Measurements from ENCODE around the gene SLC17A9.

Gene SLC17A9

DNA sequence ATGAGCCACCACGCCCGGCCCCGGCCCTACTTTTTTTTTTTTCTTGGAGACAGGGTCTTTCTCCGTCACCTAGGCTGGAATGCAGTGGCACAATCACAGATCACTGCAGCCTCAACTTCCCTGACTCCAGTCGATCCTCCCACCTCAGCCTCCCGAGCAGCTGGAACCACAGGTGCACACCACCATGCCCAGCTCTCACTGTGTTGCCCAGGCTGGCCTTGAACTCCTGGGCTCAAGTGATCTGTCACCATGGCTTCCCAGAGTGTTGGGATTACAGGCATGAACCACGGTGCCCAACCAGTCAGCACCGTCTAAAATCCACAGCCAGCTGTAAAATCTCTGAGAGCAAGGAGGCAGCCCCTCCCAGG lies 17.4 kb downstream of the SLC17A9 start:
- DNase-seq, result no peak

DNA sequence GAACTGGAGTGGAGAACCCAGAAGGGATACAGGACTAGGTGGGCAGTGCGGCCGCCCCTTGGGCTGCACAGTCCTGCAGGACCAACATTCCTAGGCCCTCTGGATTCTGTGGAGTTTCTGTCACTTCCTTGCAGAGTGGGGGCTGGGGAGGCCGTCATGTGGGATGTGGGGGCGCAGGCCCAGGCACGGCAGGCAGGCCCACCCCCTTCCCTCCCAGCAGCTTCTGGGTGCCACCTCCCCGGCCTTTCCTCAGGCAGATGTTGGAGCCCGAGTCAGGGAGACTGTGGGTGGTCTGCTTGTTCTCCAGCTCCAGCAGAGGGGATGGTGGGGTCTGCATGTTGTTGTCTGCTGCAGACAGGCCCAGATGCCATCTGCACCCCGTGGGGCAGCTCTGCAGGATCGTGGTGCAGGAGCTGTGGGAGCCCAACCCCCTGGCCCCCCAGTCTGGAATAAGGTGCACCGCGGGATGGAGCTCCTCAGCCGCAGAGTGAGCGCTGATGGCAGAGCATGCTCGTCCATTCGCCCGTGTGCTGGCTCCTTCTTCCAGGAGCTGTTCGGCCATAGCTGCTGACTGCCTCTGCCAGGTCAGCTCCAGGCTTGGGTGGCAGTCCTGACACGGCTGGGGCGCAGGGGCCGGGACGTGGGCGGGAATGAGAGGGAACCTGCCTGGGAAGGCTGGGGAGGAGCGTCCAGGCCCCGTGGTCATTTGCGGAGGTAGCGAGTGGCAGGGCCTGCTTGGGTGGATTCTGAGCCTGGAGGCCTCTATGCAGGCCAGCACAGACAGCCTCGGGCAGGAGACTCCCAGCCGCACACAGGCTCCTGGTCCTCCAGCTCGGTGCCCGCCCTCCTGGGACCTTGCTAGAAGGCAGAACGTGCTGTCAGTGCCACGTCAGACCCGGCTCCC lies 18.1 kb downstream of the SLC17A9 start:
- DNase-seq, result no peak

DNA sequence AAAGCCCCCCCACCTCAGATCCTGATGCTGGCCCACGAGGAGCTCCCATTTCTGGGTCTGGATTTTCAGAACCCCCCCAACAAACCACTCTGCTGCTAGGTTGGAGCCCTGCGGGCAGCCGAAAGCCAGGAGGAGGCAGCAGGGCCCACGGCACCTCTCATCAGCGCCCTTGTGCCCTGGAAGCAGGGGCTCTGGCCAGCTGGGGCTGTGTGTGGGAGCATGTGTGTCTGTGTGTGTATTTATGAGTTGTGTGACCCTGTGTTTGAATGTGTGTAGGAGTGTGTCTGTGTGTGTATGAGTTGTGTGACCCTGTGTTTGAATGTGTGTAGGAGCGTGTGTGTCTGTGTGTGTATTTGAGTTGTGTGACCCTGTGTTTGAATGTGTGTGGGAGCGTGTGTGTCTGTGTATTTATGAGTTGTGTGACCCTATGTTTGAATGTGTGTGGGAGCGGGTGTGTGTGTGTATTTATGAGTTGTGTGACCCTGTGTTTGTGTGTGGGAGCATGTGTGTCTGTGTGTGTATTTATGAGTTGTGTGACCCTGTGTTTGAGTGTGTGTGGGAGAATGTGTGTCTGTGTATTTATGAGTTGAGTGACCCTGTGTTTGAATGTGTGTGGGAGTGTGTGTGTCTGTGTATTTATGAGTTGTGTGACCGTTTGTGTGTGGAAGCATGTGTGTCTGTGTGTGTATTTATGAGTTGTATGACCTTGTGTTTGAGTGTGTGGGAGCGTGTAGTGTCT lies 18.9 kb downstream of the SLC17A9 start:
- DNase-seq, result no peak

DNA sequence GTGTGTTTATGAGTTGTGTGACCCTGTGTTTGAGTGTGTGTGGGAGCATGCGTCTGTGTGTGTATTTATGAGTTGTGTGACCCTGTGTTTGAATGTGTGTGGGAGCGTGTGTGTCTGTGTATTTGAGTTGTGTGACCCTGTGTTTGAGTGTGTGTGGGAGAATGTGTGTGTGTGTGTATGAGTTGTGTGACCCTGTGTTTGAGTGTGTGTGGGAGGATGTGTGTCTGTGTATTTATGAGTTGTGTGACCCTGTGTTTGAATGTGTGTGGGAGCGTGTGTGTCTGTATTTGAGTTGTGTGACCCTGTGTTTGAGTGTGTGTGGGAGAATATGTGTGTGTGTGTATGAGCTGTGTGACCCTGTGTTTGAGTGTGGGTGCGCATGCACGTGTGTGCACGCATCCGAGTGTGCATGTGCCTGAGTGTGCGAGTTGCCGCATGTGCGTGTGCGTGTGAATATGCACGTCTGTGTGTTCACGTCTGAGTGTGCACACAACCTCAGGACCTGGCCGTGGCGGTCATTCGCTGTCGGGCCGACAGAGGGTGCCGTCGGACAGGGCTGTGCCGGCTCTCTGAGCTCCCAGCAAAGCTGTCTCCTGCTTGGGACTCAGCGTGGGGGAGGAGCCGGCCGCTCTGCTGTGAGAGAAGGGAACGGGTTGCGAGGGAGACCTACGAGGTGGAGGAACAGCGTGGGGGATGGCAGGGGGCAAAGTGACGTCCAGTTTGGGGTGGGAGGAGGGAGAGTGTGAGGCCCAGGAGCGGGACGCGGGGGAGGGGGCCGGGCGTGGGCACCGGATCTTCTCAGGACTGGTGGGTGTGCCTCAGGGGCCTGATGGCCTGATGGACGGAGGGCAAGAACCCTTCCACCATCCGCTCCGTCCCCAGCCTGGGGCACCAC lies 19.7 kb downstream of the SLC17A9 start:
- peak; percentile 40 for DNase-seq

DNA sequence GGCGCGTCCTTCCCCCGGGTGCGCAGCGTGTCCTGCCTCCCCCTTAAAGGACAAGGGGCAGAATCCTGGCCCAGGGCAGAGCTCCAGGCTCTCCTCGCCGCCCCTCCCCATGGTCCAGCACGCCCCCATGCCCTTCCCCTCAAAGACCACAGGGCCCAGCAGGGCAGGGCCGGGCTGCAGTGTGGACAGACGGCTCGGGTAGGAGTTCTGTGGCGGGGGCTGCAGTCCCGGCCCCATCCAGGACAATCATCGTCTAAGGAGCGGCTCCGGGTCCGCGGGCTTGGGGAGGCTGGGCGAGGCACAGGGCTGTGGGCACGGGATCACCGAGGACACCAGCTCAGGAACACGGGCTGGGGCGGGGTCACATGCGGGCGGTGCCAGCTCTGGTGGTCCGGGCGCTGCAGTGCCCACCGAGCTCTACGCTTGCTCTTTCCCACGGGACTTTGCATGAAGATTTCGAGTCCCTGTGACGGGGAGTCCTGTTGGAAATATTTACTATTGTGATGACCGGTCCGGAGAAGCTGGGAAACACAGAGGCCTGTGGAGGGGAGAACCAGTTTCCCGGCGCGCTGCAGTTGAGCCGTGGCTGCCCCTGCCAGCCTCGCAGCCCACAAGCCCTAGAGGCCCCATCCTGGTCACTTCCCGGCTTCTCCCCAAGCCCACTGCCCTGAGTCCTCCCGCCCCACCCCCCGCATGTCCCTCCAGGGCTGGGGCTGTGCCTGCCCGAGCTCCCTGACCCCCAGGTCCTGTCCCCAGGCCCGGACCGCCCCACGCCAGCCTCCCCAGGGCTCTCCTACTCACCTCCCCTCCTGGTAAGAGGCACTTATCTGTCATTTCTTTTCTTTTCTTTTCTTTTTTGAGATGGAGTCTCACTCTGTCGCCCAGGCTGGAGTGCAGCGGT lies 20.6 kb downstream of the SLC17A9 start:
- no peak for DNase-seq

DNA sequence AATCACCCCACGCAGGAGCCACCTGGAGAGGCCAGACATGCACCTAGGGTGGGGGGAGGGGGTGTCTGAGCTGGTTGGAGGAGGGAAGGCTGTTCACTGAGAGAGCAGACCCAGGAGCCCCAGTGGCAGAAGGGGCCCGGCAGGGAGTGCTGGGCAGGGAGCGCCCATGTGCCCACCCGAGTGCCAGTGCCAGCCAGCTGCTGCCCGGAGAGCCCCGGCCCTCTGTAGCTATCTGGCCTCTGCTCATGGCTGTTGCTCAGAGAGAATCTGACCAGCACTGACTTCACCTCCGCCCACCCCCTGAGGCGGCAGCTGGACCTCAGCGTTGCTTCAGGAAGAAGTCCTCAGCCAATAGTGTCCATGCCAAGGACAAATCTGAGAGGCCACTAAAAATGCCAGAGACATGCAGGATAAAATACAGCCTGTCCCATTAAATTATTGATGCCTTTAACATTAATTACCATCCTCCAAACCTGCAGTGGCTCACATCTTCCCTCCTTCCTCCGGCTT lies 22.8 kb downstream of the SLC17A9 start:
- no peak for DNase-seq

DNA sequence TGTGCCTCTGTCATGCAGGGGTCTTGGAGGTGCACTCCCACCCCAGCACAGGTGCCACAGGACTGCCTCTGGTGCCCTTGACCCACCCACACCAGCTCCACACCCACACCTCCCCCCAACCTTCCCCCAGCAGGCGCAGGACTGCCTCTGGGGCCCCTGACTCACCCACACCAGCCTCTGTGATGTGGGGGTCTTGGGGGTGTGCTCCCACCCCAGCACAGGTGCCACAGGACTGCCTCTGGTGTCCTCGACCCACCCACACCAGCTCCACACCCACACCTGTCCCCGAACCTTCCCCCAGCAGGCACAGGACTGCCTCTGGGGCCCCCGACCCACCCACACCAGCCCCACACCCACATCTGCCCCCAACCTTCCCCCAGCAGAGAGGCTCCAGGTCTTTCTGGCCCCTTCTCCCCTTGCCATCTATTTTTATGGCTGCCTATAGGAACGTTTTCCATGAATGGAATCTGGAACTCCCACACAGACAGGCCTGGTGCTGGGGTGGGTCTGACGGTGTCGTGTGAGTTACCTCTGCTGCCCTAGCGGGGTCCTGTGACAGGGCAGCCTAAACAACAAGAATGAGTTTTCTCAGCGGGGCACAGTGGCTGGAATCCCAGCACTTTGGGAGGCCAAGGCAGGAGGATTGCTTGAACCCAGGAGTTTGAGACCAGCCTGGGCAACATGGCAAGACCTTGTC lies 23.5 kb downstream of the SLC17A9 start:
- no peak for DNase-seq

DNA sequence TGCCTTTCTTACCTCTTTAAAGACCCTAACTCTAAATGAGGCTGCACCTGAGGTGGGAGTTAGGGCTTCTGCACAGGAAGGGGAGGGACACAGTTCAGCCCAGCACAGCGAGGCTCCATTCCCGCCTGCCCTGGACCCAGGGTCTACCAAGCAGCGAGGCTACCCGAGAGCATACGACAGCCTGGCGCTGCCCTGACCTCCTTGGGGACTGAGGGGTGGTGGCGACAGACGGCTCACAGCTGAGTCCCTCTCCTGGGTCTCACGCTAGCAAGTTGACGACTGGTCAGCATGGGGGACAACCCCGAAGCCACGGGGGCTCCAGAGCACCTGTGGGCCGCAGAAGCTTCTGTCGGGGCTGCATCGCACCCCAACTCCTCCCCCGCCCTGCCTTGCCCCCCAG lies 24.4 kb downstream of the SLC17A9 start:
- DNase-seq, result no peak

DNA sequence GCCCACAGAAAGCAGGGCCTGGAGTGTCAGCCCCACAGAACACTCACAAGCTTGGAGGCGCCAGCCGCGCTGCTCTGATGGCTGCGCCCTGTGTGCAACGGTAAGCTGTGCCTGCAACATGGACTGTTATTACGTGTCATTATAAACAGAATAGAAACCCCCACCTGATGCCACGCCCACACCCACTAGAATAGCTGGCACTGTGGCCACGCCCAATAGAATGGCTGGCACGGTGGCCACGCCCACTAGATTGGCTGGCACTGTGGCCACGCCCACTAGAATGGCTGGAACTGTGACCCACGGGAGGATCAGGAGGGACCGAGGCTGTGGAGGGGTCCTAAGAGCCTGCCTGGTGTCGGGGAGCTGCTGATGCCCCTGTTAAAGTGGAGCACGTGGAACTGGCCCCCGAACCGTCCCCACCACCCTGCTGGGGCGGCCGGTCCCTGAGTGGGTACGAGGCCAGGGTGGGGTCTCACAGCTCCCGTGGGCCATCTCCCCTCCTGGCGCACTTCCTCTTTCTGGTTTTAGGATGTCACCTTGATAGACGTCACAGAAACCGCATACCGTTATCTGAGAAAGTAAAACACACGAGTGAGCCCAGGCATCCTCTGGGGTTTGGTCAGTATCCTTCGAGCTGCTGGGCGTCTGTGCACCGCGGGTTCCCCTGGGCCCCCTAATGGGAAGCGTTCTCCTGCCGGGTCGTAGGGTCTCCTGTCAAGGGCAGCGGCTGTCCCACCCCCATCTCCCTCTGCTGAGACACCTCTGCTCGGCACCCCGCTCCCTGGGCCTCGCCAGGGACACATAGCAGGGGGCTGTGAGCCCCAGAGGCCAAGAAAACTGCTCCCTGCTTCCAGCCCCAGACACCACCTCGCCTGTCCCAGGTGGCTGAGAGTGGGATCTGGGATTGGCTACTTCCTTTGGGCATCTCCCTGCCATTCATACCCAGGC lies 25.4 kb downstream of the SLC17A9 start:
- no peak for DNase-seq

DNA sequence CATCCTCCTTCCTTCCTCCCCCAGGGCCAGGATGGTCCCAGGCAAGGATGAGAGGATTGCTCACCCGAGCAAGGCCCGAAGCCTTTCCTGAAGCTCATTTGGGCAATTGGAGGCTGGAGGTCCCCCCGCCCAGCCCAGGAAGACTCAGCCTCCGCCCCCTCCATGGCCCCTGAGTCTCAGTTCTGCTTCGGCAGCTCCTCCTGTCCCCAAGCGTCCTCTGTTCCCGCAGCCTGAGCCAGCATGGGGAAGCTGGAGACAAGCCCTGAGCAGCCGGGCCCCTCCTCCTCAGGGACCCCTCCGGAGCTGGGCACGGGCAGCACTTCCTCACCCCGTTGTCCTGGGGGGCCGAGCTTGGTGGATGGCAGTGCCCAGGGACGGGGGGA lies 26.0 kb downstream of the SLC17A9 start:
- no peak for DNase-seq

DNA sequence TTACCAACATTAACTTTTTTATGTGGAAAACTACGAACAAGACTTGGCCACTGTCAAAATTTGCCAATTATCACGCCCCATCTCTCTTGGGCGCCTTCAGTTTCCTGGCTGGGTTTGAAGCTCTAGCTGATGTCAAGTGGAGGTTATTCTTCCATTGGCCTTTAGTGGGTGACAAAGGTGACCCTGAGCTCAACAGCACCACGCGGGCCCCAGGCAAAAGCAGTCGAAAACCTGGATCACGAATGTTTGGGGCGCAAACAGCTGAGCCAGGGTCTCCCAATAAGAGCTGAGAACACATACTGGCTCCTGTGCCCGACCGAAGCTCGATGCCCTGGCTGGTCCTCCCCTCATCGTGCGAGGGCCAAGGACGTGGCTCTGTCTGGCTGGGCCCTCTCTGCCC lies 26.8 kb downstream of the SLC17A9 start:
- DNase-seq, result no peak

DNA sequence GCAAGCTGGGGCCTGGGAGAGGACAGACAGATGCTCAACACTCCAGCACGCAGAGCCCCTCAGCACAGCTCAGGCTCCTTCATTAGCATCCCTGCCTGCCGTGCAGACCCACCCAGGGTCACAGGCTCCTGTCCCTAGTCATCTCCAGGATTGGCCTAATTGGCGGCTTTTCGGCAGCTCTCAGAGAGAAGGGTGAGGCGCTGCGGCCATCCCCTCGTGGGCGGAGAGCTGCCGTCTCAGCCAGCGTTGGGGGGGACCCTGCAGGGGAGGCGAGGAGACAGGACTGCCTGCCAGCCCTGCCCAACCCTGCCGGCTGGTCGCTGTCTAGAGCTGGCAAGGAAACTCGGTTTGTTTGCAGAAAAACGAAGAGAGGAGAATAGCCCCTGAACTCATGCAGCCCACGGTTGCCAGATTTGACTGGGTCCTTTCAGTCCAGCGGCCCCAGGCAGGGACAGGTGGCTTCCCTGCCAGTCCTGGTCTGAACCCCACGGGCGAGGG lies 27.4 kb downstream of the SLC17A9 start:
- no peak for DNase-seq

DNA sequence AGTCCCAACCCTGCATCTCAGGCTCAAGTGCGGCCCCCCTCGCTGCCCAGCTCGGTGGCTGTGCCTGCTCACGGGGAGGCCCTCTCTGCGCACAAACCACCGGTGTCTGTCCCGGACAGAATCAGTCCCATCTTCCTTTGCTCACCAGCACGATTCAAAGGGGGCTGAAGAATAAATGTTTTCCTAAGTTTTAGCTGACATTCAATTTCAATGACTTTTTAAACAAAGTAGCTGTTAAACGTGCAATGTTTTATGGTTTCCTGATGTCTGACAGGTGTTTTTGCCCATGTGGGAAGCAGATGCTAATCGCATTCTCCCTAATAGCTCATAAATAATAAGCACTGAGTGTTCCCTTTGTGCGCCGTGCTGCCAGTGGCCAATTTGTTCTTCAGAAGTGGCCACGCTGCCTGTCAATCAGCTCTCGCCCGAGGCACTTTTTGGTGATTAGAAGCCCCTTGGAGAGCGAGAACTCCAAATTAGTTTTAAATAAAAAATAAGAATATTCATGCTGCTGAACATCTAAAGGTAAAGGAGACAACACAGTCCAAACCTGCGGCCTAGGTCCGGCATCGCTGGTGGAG lies 28.0 kb downstream of the SLC17A9 start:
- no peak for DNase-seq

DNA sequence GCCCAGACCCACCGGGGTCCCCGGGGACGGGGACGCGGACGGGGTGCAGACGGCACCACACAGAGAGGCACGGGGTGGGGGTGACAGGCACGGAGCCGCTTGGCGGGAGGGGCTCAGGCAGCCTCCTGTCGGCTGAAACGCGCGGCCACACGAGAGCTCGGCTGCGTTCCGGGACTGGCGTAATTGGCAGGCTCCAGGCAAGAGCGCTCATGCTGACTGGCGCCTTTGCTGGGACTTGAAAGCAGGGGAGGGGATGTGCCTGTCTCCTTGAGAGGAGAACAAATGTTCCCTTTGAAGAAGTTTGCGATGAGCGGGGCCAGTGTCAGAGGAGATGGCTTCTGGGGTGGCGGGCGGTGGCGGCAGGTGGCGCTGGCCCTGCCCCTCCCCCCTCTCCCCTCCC lies 28.5 kb downstream of the SLC17A9 start:
- no peak for DNase-seq

DNA sequence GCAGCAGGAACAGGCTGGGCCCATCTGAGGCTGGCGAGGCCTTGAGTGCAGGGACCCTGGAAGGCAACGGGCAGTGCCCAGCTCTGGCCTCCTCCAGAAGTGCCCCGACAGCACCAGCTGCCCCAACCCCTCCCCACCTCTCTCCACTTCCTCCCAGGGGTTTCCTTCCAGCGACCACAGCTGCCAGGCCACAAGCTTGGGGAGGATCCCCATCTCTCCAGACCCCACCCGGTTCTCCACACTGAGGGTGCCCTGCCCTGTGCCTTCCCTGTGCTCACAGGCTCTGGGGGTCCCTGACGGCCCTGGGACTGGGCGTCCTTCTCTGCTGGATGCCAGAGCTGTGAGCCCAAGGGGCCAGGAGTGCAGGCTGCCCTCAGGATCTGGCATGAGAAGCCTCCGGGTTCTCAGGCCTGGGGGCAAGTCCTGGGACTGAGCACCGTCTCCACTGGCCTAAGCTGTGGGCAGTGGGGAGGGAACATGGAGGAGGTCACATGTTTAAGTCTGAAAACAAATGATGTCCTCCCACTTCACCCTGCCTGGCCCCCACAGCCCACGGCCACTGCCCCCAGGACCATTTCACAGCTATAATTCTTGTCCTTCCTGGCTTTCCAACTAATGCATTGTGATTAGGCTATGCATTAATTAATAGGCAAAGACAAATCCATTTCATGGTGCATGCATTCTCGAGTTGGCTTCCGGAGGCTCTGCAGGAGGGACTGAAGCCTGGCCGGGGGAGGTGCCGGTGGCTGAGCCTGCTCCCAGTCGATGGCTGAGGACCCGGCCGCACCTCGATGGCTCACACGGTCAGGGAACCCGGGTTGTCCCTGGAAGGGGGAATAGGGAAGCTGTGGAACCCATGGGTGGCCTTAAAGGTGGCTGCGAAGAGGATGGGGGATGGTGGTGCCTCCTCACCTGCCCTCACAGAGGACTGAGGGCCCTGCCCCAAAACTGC lies 29.9 kb downstream of the SLC17A9 start:
- DNase-seq, result no peak

DNA sequence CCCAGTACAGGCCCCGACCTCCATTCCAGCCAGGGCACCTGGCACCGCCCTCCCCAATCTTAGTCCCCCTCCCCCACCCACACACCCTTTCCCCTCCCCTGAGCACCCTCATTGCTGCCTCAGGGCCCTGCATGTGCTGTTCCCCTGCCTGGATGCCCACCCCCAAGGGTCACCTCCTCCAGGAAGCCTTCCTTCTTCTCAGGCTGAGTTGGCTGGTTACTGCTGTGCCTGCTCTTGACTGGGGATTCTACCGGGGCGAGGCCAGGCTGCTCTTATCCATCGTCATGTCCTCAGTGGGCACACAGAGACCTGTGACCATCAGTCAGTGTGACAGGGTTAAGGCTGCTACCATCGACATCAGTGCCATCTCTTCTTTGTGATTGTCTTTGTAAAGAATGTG lies 30.7 kb downstream of the SLC17A9 start:
- DNase-seq, result no peak

DNA sequence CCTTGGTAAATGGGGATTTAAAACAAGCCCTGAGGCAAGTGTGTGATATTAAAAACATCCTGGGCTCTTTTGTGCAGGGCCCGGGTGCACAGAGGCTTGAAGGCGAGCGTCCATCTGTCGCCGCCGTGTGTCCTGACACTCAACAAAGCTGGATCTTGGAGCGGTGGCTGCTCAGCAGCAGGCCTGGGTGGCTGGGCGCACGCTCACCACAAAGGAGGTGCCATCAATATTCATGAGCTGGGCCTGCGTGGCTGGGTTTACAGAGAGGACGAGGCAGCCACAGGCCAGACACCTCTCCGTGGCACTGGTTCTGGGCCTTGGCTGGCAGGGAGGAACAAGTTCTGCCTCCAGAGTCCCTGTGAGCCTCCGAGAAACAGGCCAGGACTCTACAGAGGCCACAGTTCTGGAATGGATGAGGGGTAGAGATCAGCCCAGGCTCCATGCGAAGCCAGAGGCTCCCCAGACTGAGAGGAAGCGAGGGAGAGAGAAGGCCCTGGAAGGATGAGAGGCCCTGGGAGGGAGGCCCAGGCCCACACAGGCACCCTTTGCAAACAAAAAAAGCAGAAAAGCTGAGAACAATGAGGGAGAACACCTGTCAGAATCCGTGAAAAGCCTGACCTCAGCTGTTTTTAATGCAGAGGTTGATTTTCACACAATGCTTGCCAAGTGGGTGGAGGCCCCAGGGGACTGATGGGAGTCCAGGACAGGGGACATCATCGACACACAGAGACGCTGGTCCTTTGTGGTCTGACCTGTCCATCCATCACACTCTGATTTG lies 32.3 kb downstream of the SLC17A9 start:
- no peak for DNase-seq

DNA sequence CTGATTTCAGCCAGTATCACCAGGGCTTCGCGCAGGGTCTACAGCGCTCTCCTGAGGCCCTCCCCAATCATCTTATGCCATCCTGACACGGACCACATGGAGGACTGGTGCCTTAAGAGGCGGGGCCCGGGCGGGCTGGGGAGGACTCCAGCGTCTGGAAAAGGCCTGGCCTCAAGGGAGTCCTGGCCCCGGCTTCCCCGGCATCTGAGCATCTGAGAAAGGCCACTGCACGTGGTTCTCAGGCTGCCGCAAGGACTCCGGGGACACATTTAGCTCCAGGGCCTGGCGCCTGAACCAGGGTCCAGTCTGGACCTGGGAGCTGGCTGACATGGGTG lies 32.9 kb downstream of the SLC17A9 start:
- no peak for DNase-seq

Data from NCI-H1694 (cell line).